Endothelial cell (in vitro differentiated cells): ENCODE results near the gene NAA30. TPM values are rescaled to one million over a fixed set of nuclear protein-coding genes. Genes with fewer than 3 reads are reported as not detected.
"Not testable (repeated sequence)": the region's sequence is repeated elsewhere in the genome, so short reads cannot be mapped to it uniquely, and the experiment has no call there.

ENCODE experiments used
- DNase-seq: peaks from one replicate; pipeline ENCODE4 v3.0.0; 2021; ENCODE audit warnings: low spot score
- H3K27ac Mint-ChIP-seq: one replicate; pipeline ENCODE4 v1.8.0; 2021; ENCODE audit warnings: mixed read lengths, inconsistent platforms; ENCODE audit not compliant: unreplicated experiment
- H3K27me3 Mint-ChIP-seq: one replicate; pipeline ENCODE4 v1.8.0; 2021; ENCODE audit warnings: mild to moderate bottlenecking, moderate library complexity, mixed read lengths, inconsistent platforms; ENCODE audit not compliant: unreplicated experiment
- H3K36me3 Mint-ChIP-seq: one replicate; pipeline ENCODE4 v1.8.0; 2021; ENCODE audit warnings: mild to moderate bottlenecking, low read depth, mixed read lengths, inconsistent platforms; ENCODE audit not compliant: unreplicated experiment
- H3K4me1 Mint-ChIP-seq: one replicate; pipeline ENCODE4 v1.8.0; 2021; ENCODE audit warnings: mild to moderate bottlenecking, mixed read lengths, inconsistent platforms; ENCODE audit not compliant: unreplicated experiment
- H3K4me3 Mint-ChIP-seq: one replicate; pipeline ENCODE4 v1.8.0; 2021; ENCODE audit warnings: mild to moderate bottlenecking, mixed read lengths, inconsistent platforms; ENCODE audit not compliant: unreplicated experiment
- H3K9me3 Mint-ChIP-seq: one replicate; pipeline ENCODE4 v1.8.0; 2021; ENCODE audit warnings: mixed read lengths, inconsistent platforms; ENCODE audit not compliant: unreplicated experiment
- total RNA-seq: library from RNA; stranded (reverse); fragmentation: NEBNext Ultra II Directional; extraction: Animal tissue kit (Norgen Biotek cat#: 25700); gene quantifications from one replicate; pipeline ENCODE4 v1.2.1, GENCODE V29; 2021; ENCODE audit not compliant: unreplicated experiment
- TF ChIP-seq, protein P1 (sequence below): fragments of 200-600 bp; sonication (generic); IDR thresholded peaks from one replicate; pipeline ENCODE4 v1.5.0; 2021; ENCODE audit warnings: antibody characterized with exemption; ENCODE audit not compliant: unreplicated experiment

NAA30 gene
- total RNA-seq, 1 donor from 2014 or later = 45.7 TPM

DNA sequence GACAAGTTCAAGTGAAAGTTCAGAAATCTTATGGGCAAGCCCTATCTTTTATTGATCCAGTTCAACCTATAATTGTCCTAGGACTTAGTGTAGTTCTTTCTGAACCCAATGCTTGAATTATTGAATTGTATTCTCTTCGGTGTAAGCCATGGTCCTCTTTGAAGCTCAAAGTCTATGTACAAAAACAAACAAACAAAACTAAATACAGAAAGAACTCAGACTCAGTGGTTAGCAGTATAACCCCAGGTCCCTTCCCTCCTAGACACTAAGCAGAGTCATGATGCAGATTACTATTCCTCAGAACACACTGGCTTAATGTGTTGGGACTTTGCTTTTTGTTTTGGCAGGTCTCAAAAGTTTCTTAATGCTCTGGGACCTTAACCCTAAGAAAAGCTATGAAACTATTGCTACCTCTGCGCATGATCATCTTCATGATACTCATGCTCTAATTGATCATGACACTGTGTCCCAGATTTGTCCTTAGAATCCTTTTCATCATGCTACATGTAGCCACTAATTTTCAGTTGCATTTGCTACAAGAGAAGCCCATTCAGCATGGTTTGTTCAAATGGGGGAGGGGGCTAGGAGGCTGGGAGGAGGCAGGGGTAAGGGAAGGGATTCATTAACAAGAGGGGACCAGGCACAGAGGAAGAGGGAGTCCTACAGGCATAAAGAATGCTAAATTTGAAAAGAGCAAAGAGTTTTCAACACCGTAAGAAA lies 35.1 kb upstream of the NAA30 start:
- no peak for DNase-seq
- H3K27ac Mint-ChIP-seq = peak overlapping the region; percentile 27
- H3K9me3 Mint-ChIP-seq = no peaks in the 10 kb centered on the region
- TF ChIP-seq, protein P1, sequence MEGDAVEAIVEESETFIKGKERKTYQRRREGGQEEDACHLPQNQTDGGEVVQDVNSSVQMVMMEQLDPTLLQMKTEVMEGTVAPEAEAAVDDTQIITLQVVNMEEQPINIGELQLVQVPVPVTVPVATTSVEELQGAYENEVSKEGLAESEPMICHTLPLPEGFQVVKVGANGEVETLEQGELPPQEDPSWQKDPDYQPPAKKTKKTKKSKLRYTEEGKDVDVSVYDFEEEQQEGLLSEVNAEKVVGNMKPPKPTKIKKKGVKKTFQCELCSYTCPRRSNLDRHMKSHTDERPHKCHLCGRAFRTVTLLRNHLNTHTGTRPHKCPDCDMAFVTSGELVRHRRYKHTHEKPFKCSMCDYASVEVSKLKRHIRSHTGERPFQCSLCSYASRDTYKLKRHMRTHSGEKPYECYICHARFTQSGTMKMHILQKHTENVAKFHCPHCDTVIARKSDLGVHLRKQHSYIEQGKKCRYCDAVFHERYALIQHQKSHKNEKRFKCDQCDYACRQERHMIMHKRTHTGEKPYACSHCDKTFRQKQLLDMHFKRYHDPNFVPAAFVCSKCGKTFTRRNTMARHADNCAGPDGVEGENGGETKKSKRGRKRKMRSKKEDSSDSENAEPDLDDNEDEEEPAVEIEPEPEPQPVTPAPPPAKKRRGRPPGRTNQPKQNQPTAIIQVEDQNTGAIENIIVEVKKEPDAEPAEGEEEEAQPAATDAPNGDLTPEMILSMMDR = no peak
- H3K36me3 Mint-ChIP-seq = no peaks in the 10 kb centered on the region
- peaks cover 25% of the 10 kb centered on the region for H3K4me1 Mint-ChIP-seq
- no peak overlapping the region for H3K4me3 Mint-ChIP-seq
- H3K27me3 Mint-ChIP-seq = peaks cover 1% of the 10 kb centered on the region

DNA sequence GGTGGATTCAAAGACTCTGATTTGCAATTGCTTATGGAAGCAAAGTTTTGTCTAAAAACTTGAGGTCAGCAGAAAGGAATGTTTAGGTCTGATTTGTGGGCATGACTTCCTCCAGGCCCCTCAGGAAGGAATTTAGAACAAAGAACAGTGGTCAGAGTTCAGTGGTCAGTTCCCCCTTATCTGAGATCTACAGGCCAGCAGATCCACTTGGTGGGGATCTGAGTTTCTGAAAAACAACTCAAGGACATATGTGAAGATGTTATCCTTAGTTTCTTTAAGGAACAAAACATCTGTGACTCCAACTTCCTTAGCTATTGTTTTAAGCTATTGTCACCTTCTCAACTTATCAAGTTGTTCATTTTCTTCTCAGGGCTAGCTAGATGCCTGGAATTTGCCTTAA lies 28.0 kb upstream of the NAA30 start:
- Mint-ChIP-seq H3K9me3 (no peaks in the 10 kb centered on the region), H3K27ac (peak overlapping the region; percentile 100), H3K4me1 (peaks cover 74% of the 10 kb centered on the region), H3K27me3 (peaks cover 3% of the 10 kb centered on the region), H3K4me3 (no peak overlapping the region), H3K36me3 (no peaks in the 10 kb centered on the region)
- peak; percentile 49 for DNase-seq
- TF ChIP-seq, protein P1 = no peak

DNA sequence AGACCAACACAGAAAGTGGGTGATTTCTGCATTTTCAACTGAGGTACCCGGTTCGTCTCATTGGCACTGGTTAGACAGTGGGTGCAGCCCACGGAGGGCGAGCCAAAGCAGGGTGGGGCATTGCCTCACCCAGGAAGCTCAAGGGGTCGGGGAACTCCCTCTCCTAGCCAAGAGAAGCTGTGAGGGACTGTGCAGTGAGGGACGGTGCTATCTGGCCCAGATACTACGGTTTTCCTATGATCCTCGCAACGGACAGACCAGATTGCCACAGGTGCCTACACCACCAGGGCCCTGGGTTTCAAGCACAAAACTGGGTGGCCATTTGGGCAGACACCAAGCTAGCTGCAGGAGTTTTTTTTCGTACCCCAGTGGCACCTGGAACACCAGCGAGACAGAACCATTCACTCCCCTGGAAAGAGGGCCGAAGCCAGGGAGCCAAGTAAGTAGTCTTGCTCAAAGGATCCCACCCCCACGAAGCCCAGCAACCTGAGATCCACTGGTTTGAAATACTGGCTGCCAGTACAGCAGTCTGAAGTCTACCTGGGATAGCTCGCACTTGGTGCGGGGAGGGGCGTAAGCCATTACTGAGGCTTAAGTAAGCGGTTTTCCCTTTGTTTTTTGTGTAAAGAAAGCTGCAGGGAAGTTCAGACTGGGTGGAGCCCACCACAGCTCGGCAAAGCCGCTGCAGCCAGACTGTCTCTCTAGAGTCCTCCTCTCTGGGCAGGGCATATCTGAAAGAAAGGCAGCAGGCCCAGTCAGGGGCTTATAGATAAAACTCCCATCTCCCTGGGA lies 25.5 kb upstream of the NAA30 start:
- peaks cover 3% of the 10 kb centered on the region for H3K27me3 Mint-ChIP-seq

DNA sequence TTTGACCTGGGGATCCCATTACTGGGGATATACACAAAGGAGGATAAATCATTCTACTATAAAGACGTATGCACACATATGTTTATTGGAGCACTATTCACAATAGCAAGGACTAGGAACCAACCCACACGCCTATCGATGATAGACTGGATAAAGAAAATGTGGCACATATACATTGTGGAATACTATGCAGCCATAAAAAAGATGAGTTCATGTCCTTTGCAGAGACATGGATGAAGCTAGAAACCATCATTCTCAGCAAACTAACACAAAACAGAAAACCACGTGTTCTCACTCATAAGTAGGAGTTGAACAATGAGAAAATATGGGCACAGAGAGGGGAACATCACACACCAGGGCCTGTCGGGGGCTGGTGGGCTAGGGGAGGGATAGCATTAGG lies 20.2 kb upstream of the NAA30 start:
- not testable (repeated sequence) for H3K27me3 Mint-ChIP-seq, H3K27ac Mint-ChIP-seq, DNase-seq, H3K9me3 Mint-ChIP-seq, H3K36me3 Mint-ChIP-seq, H3K4me3 Mint-ChIP-seq
- H3K4me1 Mint-ChIP-seq = peaks cover 26% of the 10 kb centered on the region

More for the DNA sequence above, 25.5 kb upstream of the NAA30 start:
- no peak overlapping the region for H3K4me3 Mint-ChIP-seq
- H3K4me1 Mint-ChIP-seq = peaks cover 67% of the 10 kb centered on the region
- TF ChIP-seq, protein P1 = no peak
- H3K27ac Mint-ChIP-seq = peak overlapping the region; percentile 95
- H3K36me3 Mint-ChIP-seq = no peaks in the 10 kb centered on the region
- no peak for DNase-seq
- no peaks in the 10 kb centered on the region for H3K9me3 Mint-ChIP-seq

DNA sequence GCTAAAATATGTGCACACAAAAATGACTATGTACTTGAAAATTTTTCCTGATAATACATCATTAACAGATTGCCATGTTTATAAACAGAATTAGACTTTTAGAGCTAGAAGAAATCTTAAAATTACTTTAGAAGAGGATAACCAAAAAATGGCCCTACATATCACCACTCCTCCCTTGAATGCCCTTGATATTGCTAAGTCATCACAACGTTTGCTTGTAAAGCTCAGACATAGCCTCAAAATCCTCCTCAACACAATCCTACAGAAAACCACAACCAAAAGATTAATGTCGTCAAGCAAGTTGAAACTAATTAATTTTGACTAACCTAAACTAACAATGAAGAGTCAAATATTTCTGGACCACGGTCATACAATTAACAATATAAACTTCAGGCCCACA lies 19.4 kb upstream of the NAA30 start:
- Mint-ChIP-seq H3K4me1 (peaks cover 21% of the 10 kb centered on the region), H3K4me3 (no peak overlapping the region), H3K27me3 (no peaks in the 10 kb centered on the region), H3K9me3 (no peaks in the 10 kb centered on the region), H3K27ac (no peak overlapping the region), H3K36me3 (no peaks in the 10 kb centered on the region)
- DNase-seq = no peak
- TF ChIP-seq, protein P1 = no peak
